Measurements from ENCODE around the gene FIBP.

The FIBP gene

DNA sequence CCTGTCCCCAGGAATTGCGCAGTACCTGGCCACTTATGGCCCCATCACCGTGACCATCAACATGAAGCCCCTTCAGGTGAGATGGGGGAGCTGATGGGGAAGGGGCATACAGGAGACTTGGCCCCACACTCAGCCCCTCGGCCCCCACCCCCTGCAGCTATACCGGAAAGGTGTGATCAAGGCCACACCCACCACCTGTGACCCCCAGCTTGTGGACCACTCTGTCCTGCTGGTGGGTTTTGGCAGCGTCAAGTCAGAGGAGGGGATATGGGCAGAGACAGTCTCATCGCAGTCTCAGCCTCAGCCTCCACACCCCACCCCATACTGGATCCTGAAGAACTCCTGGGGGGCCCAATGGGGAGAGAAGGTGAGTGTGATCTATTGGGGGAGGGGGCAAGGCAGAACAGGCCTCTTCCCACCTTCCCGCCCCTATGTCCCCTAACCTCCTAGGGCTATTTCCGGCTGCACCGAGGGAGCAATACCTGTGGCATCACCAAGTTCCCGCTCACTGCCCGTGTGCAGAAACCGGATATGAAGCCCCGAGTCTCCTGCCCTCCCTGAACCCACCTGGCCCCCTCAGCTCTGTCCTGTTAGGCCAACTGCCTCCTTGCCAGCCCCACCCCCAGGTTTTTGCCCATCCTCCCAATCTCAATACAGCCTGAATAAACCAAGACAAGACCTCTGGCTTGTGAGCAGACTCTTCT, 5.1 kb downstream of the FIBP start:
- DNase-seq (ENCODE audit: low read depth, low spot score): no peak
- Histone ChIP-seq H3K4me3 (ENCODE audit: low read length) (no peak overlapping the region), H3K9me3 (ENCODE audit: control insufficient read depth, insufficient read depth, low read length) (no peaks in the 10 kb centered on the region), H3K36me3 (ENCODE audit: control insufficient read depth, insufficient read depth, low read length) (peaks cover 24% of the 10 kb centered on the region), H3K27ac (ENCODE audit: low read length) (no peak overlapping the region), H3K27me3 (ENCODE audit: control insufficient read depth, insufficient read depth, low read length) (no peaks in the 10 kb centered on the region), H3K4me1 (ENCODE audit: control insufficient read depth, insufficient read depth, low read length) (peaks cover 6% of the 10 kb centered on the region)
- WGBS (ENCODE audit: insufficient coverage, insufficient read length): no CpG with 5 or more reads among the region's 13 CpGs

- no peaks in the 10 kb centered on the region for H3K27me3 ChIP-seq (ENCODE audit: control insufficient read depth, insufficient read depth, low read length)
- no CpG with 5 or more reads among the region's 30 CpGs for WGBS (ENCODE audit: insufficient coverage, insufficient read length)
- no peak for DNase-seq (ENCODE audit: low read depth, low spot score)
- peaks cover 24% of the 10 kb centered on the region for H3K36me3 ChIP-seq (ENCODE audit: control insufficient read depth, insufficient read depth, low read length)
- no peak overlapping the region for H3K27ac ChIP-seq (ENCODE audit: low read length)
- peaks cover 4% of the 10 kb centered on the region for H3K4me1 ChIP-seq (ENCODE audit: control insufficient read depth, insufficient read depth, low read length)
- H3K4me3 ChIP-seq (ENCODE audit: low read length): no peak overlapping the region
- no peaks in the 10 kb centered on the region for H3K9me3 ChIP-seq (ENCODE audit: control insufficient read depth, insufficient read depth, low read length)
Observed at GRCh38 chr11:65882120-65883057, 5.9 kb downstream of the FIBP start.

DNA sequence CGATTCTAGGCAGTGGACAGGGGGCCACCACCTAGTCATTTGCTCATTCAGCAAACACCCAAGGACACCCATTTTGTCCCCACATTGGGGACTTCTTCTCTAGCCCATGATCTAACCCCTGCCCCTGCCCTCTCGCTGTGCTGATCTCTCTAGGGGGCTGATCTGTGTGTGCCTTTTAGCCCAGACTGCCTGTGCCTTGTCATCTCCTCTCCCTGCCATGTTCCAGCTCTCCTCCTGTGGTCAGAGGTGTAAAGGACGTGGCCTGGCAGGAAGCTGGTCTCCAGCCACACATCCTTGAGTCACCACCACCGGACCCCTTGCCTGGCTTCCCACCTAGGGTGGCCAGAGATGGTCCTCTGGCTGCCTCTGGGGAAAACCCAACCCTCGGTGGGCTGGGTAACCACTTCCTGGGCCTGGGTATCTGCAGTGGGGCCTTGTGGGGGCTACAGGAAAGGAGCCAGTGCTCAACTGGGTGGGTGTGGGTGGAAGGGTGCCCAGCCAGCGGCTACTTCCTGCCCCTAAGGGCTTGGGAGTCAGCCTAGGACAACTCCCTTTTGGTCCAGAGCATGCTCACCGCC, 7.3 kb downstream of the FIBP start:
- H3K36me3 ChIP-seq (ENCODE audit: control insufficient read depth, insufficient read depth, low read length): peaks cover 24% of the 10 kb centered on the region

GRCh38 chr11:65880027-65880426, 8.2 kb downstream of the FIBP start:
- no peaks in the 10 kb centered on the region for H3K27me3 ChIP-seq (ENCODE audit: control insufficient read depth, insufficient read depth, low read length)
- H3K36me3 ChIP-seq (ENCODE audit: control insufficient read depth, insufficient read depth, low read length): peaks cover 18% of the 10 kb centered on the region
- no peak overlapping the region for H3K27ac ChIP-seq (ENCODE audit: low read length)
- H3K4me3 ChIP-seq (ENCODE audit: low read length): no peak overlapping the region
- H3K4me1 ChIP-seq (ENCODE audit: control insufficient read depth, insufficient read depth, low read length): peaks cover 3% of the 10 kb centered on the region; the same call in 1 of the 2 replicates
- no CpG with 5 or more reads among the region's 7 CpGs for whole genome bisulfite sequencing (ENCODE audit: insufficient coverage, insufficient read length)
- no peaks in the 10 kb centered on the region for H3K9me3 ChIP-seq (ENCODE audit: control insufficient read depth, insufficient read depth, low read length)
- DNase-seq (ENCODE audit: low read depth, low spot score): no peak

More for the DNA sequence above, 7.3 kb downstream of the FIBP start:
- Histone ChIP-seq H3K4me3 (ENCODE audit: low read length) (no peak overlapping the region), H3K9me3 (ENCODE audit: control insufficient read depth, insufficient read depth, low read length) (no peaks in the 10 kb centered on the region), H3K27ac (ENCODE audit: low read length) (no peak overlapping the region), H3K27me3 (ENCODE audit: control insufficient read depth, insufficient read depth, low read length) (no peaks in the 10 kb centered on the region), H3K4me1 (ENCODE audit: control insufficient read depth, insufficient read depth, low read length) (peaks cover 3% of the 10 kb centered on the region; the same call in 1 of the 2 replicates)
- WGBS (ENCODE audit: insufficient coverage, insufficient read length): no CpG with 5 or more reads among the region's 7 CpGs
- DNase-seq (ENCODE audit: low read depth, low spot score): no peak

DNA sequence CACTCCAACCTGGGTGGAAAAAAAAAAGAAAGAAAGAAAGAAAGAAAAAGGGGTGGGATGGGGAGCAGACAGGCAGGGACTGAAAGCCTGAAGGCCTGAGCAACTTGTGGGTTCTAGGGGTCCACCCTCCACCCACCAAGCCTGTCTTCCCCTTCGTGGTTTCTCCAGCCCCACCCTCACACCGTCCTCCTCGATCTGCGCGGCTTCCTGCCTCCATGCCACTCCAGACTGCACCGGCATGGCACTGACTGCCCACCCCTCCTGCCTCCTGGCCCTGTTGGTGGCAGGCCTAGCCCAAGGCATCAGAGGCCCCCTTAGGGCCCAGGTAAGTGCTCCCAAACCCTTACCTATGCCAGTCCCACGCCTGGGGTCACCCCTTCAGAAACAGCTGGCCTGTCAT, 8.7 kb downstream of the FIBP start, which contains the start of gene CTSW:
Gene CTSW, plus strand, starts transcription at position 221 of the 400 bp plus-strand sequence. Its CDS starts 18 bp downstream, at position 239.
- no peak for DNase-seq (ENCODE audit: low read depth, low spot score)
- Histone ChIP-seq H3K4me1 (ENCODE audit: control insufficient read depth, insufficient read depth, low read length) (peaks cover 3% of the 10 kb centered on the region; the same call in 1 of the 2 replicates), H3K4me3 (ENCODE audit: low read length) (no peak within 1 kb of the TSS), H3K9me3 (ENCODE audit: control insufficient read depth, insufficient read depth, low read length) (no peaks in the 10 kb centered on the region), H3K27me3 (ENCODE audit: control insufficient read depth, insufficient read depth, low read length) (no peaks in the 10 kb centered on the region), H3K27ac (ENCODE audit: low read length) (no peak within 1 kb of the TSS), H3K36me3 (ENCODE audit: control insufficient read depth, insufficient read depth, low read length) (peaks cover 18% of the 10 kb centered on the region)
- no CpG with 5 or more reads among the region's 7 CpGs for WGBS (ENCODE audit: insufficient coverage, insufficient read length)

GRCh38 chr11:65873318-65874156, 14.7 kb downstream of the FIBP start:
- Histone ChIP-seq H3K27me3 (ENCODE audit: control insufficient read depth, insufficient read depth, low read length) (no peaks in the 10 kb centered on the region), H3K27ac (ENCODE audit: low read length) (no peak overlapping the region), H3K4me1 (ENCODE audit: control insufficient read depth, insufficient read depth, low read length) (no peaks in the 10 kb centered on the region; the same call in 1 of the 2 replicates), H3K4me3 (ENCODE audit: low read length) (peak overlapping the region; percentile 45; the same call in 1 of the 2 replicates), H3K9me3 (ENCODE audit: control insufficient read depth, insufficient read depth, low read length) (no peaks in the 10 kb centered on the region), H3K36me3 (ENCODE audit: control insufficient read depth, insufficient read depth, low read length) (no peaks in the 10 kb centered on the region)
- WGBS (ENCODE audit: insufficient coverage, insufficient read length): no CpG with 5 or more reads among the region's 54 CpGs
- DNase-seq (ENCODE audit: low read depth, low spot score): no peak

- no peak within 1 kb of the TSS for H3K27ac ChIP-seq (ENCODE audit: low read length)
Observed at GRCh38 chr11:65872586-65873317, 15.5 kb downstream of the FIBP start, which contains the start of gene EFEMP2. TSS of gene EFEMP2 (minus strand) at chr11:65872800. CDS start at chr11:65872354, 446 bp downstream.

DNA sequence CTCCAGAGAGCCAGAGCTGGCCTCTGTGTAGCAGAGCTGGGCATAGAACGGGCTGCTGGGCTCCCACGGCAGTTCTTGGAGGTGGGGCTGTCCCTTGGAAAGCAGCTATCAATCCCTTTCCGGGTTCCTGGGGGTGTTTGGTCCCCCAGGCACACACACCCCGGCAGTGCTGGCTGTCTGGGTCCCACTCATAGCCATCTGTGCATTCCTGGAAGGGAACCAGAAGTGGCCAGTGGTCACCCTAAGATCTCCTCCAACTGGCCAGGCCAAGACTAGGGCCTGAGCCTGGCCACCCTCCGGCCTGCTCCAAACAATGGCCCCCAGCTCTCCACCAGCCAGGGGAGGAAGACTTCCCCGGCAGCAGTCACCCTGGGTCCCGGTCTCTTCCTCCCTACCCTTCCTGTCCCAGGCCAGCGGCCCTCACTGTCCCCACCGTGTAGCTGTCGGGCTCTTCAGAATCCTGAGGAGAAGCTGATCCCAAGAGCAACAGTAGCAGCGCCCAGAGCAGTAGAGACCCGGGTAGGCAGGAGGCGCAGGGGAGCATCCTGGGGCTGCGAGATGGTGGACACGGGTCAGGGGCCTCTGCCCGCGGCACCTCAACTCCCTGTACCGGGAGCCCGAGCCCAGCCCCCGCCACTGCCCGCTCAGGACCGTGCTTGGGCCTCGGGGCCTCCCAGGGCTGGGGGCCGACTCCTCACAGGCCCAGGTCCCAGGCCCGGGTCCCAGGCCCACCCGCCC, 16.3 kb downstream of the FIBP start:
- Histone ChIP-seq H3K27me3 (ENCODE audit: control insufficient read depth, insufficient read depth, low read length) (no peaks in the 10 kb centered on the region), H3K36me3 (ENCODE audit: control insufficient read depth, insufficient read depth, low read length) (no peaks in the 10 kb centered on the region), H3K9me3 (ENCODE audit: control insufficient read depth, insufficient read depth, low read length) (no peaks in the 10 kb centered on the region), H3K27ac (ENCODE audit: low read length) (no peak overlapping the region), H3K4me1 (ENCODE audit: control insufficient read depth, insufficient read depth, low read length) (no peaks in the 10 kb centered on the region), H3K4me3 (ENCODE audit: low read length) (peak overlapping the region; percentile 45; the same call in 1 of the 2 replicates)
- DNase-seq (ENCODE audit: low read depth, low spot score): no peak
- no CpG with 5 or more reads among the region's 26 CpGs for WGBS (ENCODE audit: insufficient coverage, insufficient read length)

More at GRCh38 chr11:65872586-65873317, 15.5 kb downstream of the FIBP start, which contains the start of gene EFEMP2:
- Histone ChIP-seq H3K36me3 (ENCODE audit: control insufficient read depth, insufficient read depth, low read length) (no peaks in the 10 kb centered on the region), H3K27me3 (ENCODE audit: control insufficient read depth, insufficient read depth, low read length) (no peaks in the 10 kb centered on the region), H3K4me1 (ENCODE audit: control insufficient read depth, insufficient read depth, low read length) (no peaks in the 10 kb centered on the region), H3K4me3 (ENCODE audit: low read length) (peak within 1 kb of the TSS; percentile 45; the same call in 1 of the 2 replicates), H3K9me3 (ENCODE audit: control insufficient read depth, insufficient read depth, low read length) (no peaks in the 10 kb centered on the region)
- no CpG with 5 or more reads among the region's 69 CpGs for WGBS (ENCODE audit: insufficient coverage, insufficient read length)
- no peak for DNase-seq (ENCODE audit: low read depth, low spot score)
